RPMI8226 (cell line): ENCODE measurements around the gene EXOC6.

ENCODE experiments used
- DNase-seq: peaks from one replicate; pipeline ENCODE4 v3.0.0-alpha.2; 2015

Gene EXOC6

GRCh38 chr10:93067443-93068365 lies 219.4 kb downstream of the EXOC6 start:
- no peak for DNase-seq

- peak; percentile 26 for DNase-seq
These were observed 220.3 kb downstream of the EXOC6 start for GRCh38 chr10:93068411-93069244.

- DNase-seq, result no peak
These were observed 220.9 kb downstream of the EXOC6 start for GRCh38 chr10:93069245-93069561.

- no peak for DNase-seq
These were observed 222.3 kb downstream of the EXOC6 start for GRCh38 chr10:93070378-93071176.

GRCh38 chr10:93071177-93071472 lies 222.8 kb downstream of the EXOC6 start:
- no peak for DNase-seq

GRCh38 chr10:93071674-93072224 lies 223.4 kb downstream of the EXOC6 start:
- peak; percentile 62 for DNase-seq

GRCh38 chr10:93072225-93072712 lies 223.9 kb downstream of the EXOC6 start:
- DNase-seq, result peak; percentile 86

GRCh38 chr10:93072713-93073538 lies 224.6 kb downstream of the EXOC6 start:
- peak; percentile 24 for DNase-seq

- DNase-seq, result peak; percentile 66
These were observed 225.3 kb downstream of the EXOC6 start, which contains the start of gene CYP26A1 for GRCh38 chr10:93073539-93074146. Gene CYP26A1 (plus strand): TSS chr10:93073893. CDS start chr10:93073935, 42 bp downstream.

- DNase-seq, result peak; percentile 41
These were observed 225.9 kb downstream of the EXOC6 start for GRCh38 chr10:93074147-93074596.

GRCh38 chr10:93074597-93075368 lies 226.5 kb downstream of the EXOC6 start:
- no peak for DNase-seq

GRCh38 chr10:93075369-93076221 lies 227.3 kb downstream of the EXOC6 start:
- DNase-seq, result no peak

- no peak for DNase-seq
These were observed 228.6 kb downstream of the EXOC6 start for GRCh38 chr10:93076871-93077270.

GRCh38 chr10:93077860-93078337 lies 229.6 kb downstream of the EXOC6 start:
- DNase-seq, result peak; percentile 66

GRCh38 chr10:93079663-93080349 lies 231.5 kb downstream of the EXOC6 start:
- no peak for DNase-seq

- peak; percentile 38 for DNase-seq
These were observed 232.2 kb downstream of the EXOC6 start for GRCh38 chr10:93080350-93081046.

GRCh38 chr10:93081318-93081717 lies 233.0 kb downstream of the EXOC6 start:
- no peak for DNase-seq

GRCh38 chr10:93081834-93082233 lies 233.5 kb downstream of the EXOC6 start:
- no peak for DNase-seq
